GM12865 (cell line): ENCODE data around the gene ZNF18.

Experiments
- DNase-seq: peaks from one replicate; pipeline ENCODE4 v3.0.0; 2010; ENCODE audit warnings: low read depth
- H3K4me3 ChIP-seq: 2 replicates; pipeline ENCODE4 v1.5.1; 2011; ENCODE audit warnings: mild to moderate bottlenecking, low read depth, low read length, control low read depth
- TF ChIP-seq, protein P1 (sequence below): IDR thresholded peaks from 2 replicates; pipeline ENCODE4 v1.5.1; 2011; ENCODE audit warnings: low read length, control low read depth, low read depth, inconsistent platforms; ENCODE audit not compliant: insufficient read depth; ENCODE audit errors: missing control alignments

Gene ZNF18

GRCh38 chr17:12020642-12021622 is 23.7 kb upstream of the ZNF18 start, which contains the start of gene MAP2K4:
TSS of gene MAP2K4 (plus strand) at chr17:12020877. CDS start at chr17:12020887, 10 bp downstream.
- H3K4me3 ChIP-seq = peak within 1 kb of the TSS; percentile 75
- TF ChIP-seq, protein P1, sequence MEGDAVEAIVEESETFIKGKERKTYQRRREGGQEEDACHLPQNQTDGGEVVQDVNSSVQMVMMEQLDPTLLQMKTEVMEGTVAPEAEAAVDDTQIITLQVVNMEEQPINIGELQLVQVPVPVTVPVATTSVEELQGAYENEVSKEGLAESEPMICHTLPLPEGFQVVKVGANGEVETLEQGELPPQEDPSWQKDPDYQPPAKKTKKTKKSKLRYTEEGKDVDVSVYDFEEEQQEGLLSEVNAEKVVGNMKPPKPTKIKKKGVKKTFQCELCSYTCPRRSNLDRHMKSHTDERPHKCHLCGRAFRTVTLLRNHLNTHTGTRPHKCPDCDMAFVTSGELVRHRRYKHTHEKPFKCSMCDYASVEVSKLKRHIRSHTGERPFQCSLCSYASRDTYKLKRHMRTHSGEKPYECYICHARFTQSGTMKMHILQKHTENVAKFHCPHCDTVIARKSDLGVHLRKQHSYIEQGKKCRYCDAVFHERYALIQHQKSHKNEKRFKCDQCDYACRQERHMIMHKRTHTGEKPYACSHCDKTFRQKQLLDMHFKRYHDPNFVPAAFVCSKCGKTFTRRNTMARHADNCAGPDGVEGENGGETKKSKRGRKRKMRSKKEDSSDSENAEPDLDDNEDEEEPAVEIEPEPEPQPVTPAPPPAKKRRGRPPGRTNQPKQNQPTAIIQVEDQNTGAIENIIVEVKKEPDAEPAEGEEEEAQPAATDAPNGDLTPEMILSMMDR = no peak
- DNase-seq = peak; percentile 94

GRCh38 chr17:12007466-12007865 is 10.2 kb upstream of the ZNF18 start:
- TF ChIP-seq, protein P1 = no peak
- no peak for DNase-seq
- H3K4me3 ChIP-seq = no peak overlapping the region

DNA sequence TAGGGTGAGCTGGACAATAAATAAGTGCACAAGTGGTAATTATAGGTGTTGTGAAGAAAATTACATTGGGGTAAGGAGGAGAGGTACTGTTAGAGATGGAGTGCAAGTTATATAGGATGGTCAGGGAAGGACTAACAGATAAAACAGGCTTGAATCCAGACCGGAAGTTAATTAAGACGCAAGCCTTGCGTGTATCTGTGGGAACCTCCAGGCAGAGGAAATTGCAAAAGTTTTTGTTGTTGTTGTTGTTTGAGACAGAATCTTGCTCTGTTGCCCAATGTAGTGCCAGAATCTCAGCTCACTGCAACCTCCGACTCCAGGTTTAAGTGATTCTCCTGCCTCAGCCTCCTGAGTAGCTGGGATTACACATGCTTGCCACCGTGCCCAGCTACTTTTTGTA is 2.4 kb upstream of the ZNF18 start:
- TF ChIP-seq, protein P1 = no peak

GRCh38 chr17:11997972-11998233 is 628 bp upstream of the ZNF18 start:
- DNase-seq = no peak
- TF ChIP-seq, protein P1 = no peak
- peak overlapping the region; percentile 85 for H3K4me3 ChIP-seq

More for the DNA sequence above, 2.4 kb upstream of the ZNF18 start:
- DNase-seq = no peak
- no peak overlapping the region for H3K4me3 ChIP-seq

DNA sequence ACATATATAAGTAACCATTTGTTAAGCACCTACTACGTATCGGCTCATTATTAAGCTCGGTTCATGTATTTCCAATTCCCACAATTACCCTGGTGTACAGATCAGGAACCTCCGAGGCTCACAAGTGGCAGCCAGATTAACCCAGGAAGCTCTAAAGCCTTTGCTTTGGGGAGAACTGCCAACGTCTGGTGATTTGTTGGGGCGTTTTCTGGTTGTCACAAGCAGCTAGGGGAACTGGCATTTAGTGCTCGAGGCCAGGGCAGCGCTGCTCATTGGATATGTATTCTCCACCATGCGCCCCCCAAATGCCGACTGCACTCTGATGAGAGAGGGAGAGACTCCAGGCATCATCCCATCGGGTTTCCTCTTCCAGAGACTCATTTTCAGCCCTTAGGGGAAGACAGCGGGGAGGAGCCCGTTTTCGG is 541 bp downstream of the ZNF18 start:
- TF ChIP-seq, protein P1 = no peak

GRCh38 chr17:11991461-11991860 is 5.8 kb downstream of the ZNF18 start:
- no peak overlapping the region for H3K4me3 ChIP-seq
- no peak for DNase-seq
- TF ChIP-seq, protein P1 = no peak

More for the DNA sequence above, 541 bp downstream of the ZNF18 start:
- H3K4me3 ChIP-seq = peak overlapping the region; percentile 95
- DNase-seq = peak; percentile 76
